Gastrocnemius medialis (tissue), 4 donors: ENCODE results near the gene CDH18. TPM values are rescaled to one million over a fixed set of nuclear protein-coding genes. Genes with fewer than 3 reads are reported as not detected.

Source experiments
- ATAC-seq, 2 donors: fragments of 150-250 bp; one replicate each; pipeline ENCODE4 v1.9.1; 2016
- DNase-seq, 2 donors: peaks; one replicate each; pipeline ENCODE4 v3.0.0-alpha.2; 2019
- H3K27ac ChIP-seq, 4 donors: fragments of 200-600 bp; sonication (generic); 1 replicate in 1 of 4; 2 replicates in 3 of 4; pipeline ENCODE4 v1.5.1; 2016 to 2018; ENCODE audit warnings: mild to moderate bottlenecking in 2 of 4, moderate library complexity in 1 of 4
- H3K27me3 ChIP-seq, 3 donors: fragments of 200-600 bp; sonication (generic) in 2 of 3; 1 replicate in 1 of 3; 2 replicates in 2 of 3; pipeline versions ENCODE4 v1.5.1 to v1.6.0; 2016 to 2019; ENCODE audit warnings: mild to moderate bottlenecking in 1 of 3, moderate library complexity in 1 of 3
- H3K36me3 ChIP-seq, 2 donors: fragments of 200-600 bp; sonication (generic) in 1 of 2; one replicate each; pipeline ENCODE4 v1.5.1; 2017 to 2018
- H3K4me1 ChIP-seq, 2 donors: fragments of 200-600 bp; sonication (generic) in 1 of 2; one replicate each; pipeline ENCODE4 v1.5.1; 2016 to 2017; ENCODE audit warnings: mild to moderate bottlenecking in 2 of 2
- H3K4me3 ChIP-seq, 4 donors: fragments of 200-600 bp; sonication (generic) in 3 of 4; 1 replicate in 1 of 4; 2 replicates in 3 of 4; pipeline ENCODE4 v1.5.1; 2016 to 2019; ENCODE audit warnings: mild to moderate bottlenecking in 2 of 4
- H3K9me3 ChIP-seq, 3 donors: fragments of 200-600 bp; sonication (generic) in 2 of 3; 1 replicate in 1 of 3; 2 replicates in 2 of 3; pipeline ENCODE4 v1.5.1; 2016 to 2019
- CTCF ChIP-seq, 5 experiments: fragments of 450-650 bp in 3 of 5; fragments of 200-600 bp in 2 of 5; sonication (generic) in 2 of 5; IDR thresholded peaks in 4 of 5; conservative IDR thresholded peaks in 1 of 5; 1 replicate in 4 of 5; 2 replicates in 1 of 5; pipeline ENCODE4 v1.5.1; 2016 to 2019; ENCODE audit warnings: antibody characterized with exemption in 5 of 5, mild to moderate bottlenecking in 3 of 5, moderate library complexity in 3 of 5
- POLR2A ChIP-seq, 2 donors: fragments of 450-650 bp; IDR thresholded peaks; one replicate each; pipeline ENCODE4 v1.6.1; 2017; ENCODE audit warnings: antibody characterized with exemption in 2 of 2, mild to moderate bottlenecking in 2 of 2, moderate library complexity in 2 of 2
- in situ Hi-C, 4 donors: fragments of 200-750 bp; cut with MboI; loops; one replicate each; pipeline versions ENCODE4 v1.15.0 to v1.8.0; 2017; ENCODE audit warnings: low sequenced_read_pairs in 4 of 4
- intact Hi-C: fragments of 100-400 bp; cut with DNase I; formaldehyde crosslinking; loops from one replicate; pipeline ENCODE4 v1.15.1; 2023; ENCODE audit warnings: low total_unique reads
- total RNA-seq, 4 donors: library from RNA; depleted of rRNA; stranded (reverse); fragments of >200 nt; gene quantifications; one replicate each; pipeline versions ENCODE4 v1.1.0 to v1.2.3, GENCODE V29; 2016

Gene CDH18
- total RNA-seq, 4 donors from 2014 or later, result not detected

DNA sequence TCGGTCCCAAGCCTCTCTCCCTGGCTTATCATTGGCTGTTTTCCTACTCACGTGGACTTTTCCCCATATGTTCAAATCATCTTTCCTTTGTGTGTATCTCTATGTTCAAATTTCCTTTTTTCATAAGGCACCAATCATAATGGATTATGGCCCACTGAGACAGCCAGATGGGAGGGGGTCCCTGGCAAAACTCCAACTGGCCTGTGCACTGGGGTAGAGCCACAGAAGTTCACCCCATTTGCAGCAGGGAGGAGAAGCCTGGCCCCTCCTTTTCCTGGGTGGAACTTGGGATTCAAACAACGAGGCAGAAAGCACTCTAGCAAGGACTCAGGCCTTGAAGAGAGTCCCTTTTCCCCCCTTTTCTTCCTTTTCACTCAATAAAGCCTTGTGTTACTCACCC, 362.4 kb downstream of the CDH18 start:
- DNase-seq (no peak), ATAC-seq (no peak)
- H3K27ac ChIP-seq, result no peak overlapping the region
- H3K9me3 ChIP-seq, result no peaks in the 10 kb centered on the region
- intact Hi-C loops, result no loop called here
- H3K36me3 ChIP-seq, result no peaks in the 10 kb centered on the region
- H3K4me1 ChIP-seq, result no peaks in the 10 kb centered on the region
- TF ChIP-seq POLR2A (IDR thresholded peaks at IDR 0.05) (no peak), CTCF (IDR thresholded peaks at IDR 0.05 in 4 of 5, conservative IDR thresholded peaks at IDR 0.05 in 1 of 5) (no peak)
- no peaks in the 10 kb centered on the region for H3K27me3 ChIP-seq
- in situ Hi-C loops, result no loop called here
- no peak overlapping the region for H3K4me3 ChIP-seq

DNA sequence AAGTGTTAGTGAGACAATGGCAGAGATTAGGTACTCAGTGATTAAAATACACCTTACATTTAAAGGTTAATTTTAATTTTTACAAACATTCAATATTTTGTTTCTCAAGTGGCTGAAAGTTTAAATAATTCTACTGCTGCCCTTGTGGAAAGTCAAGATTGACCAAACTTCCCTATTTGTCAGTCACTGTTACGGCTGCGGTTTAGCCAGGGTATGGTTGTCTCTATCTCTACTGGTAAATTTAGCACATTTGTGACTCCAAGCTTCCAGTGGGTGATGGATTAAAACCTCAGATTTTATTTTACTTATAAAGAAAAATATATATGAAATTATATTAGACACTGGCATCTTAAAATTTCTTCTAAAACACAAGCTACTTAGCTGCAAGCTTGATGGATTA, 368.4 kb downstream of the CDH18 start:
- DNase-seq (no peak), ATAC-seq (no peak)
- Histone ChIP-seq H3K27me3 (no peaks in the 10 kb centered on the region), H3K4me3 (no peak overlapping the region), H3K9me3 (no peaks in the 10 kb centered on the region), H3K36me3 (no peaks in the 10 kb centered on the region), H3K4me1 (no peaks in the 10 kb centered on the region), H3K27ac (no peak overlapping the region)
- in situ Hi-C loops (no loop called here), intact Hi-C loops (no loop called here)
- TF ChIP-seq POLR2A (IDR thresholded peaks at IDR 0.05) (no peak), CTCF (IDR thresholded peaks at IDR 0.05 in 4 of 5, conservative IDR thresholded peaks at IDR 0.05 in 1 of 5) (no peak)

- in situ Hi-C loops, result no loop called here
- H3K27me3 ChIP-seq, result no peaks in the 10 kb centered on the region
- no peak for TF ChIP-seq POLR2A (IDR thresholded peaks at IDR 0.05)
- TF ChIP-seq CTCF (IDR thresholded peaks at IDR 0.05 in 4 of 5, conservative IDR thresholded peaks at IDR 0.05 in 1 of 5), result no peak
- H3K36me3 ChIP-seq, result no peaks in the 10 kb centered on the region
- H3K4me3 ChIP-seq, result no peak overlapping the region
- no peaks in the 10 kb centered on the region for H3K9me3 ChIP-seq
- ATAC-seq (no peak), DNase-seq (no peak)
- no peaks in the 10 kb centered on the region for H3K4me1 ChIP-seq
- H3K27ac ChIP-seq, result no peak overlapping the region
- intact Hi-C loops, result no loop called here
These were observed 371.2 kb downstream of the CDH18 start for GRCh38 chr5:19616701-19617215.

- TF ChIP-seq CTCF (IDR thresholded peaks at IDR 0.05 in 4 of 5, conservative IDR thresholded peaks at IDR 0.05 in 1 of 5) (no peak), POLR2A (IDR thresholded peaks at IDR 0.05) (no peak)
- intact Hi-C loops (no loop called here), in situ Hi-C loops (no loop called here)
- no peaks in the 10 kb centered on the region for H3K27me3 ChIP-seq
- H3K9me3 ChIP-seq, result no peaks in the 10 kb centered on the region
- no peak for DNase-seq
- ATAC-seq, result no peak
- no peaks in the 10 kb centered on the region for H3K4me1 ChIP-seq
- H3K4me3 ChIP-seq, result no peak overlapping the region
- H3K27ac ChIP-seq, result no peak overlapping the region
- H3K36me3 ChIP-seq, result no peaks in the 10 kb centered on the region
These were observed 372.3 kb downstream of the CDH18 start for GRCh38 chr5:19615661-19616060.

DNA sequence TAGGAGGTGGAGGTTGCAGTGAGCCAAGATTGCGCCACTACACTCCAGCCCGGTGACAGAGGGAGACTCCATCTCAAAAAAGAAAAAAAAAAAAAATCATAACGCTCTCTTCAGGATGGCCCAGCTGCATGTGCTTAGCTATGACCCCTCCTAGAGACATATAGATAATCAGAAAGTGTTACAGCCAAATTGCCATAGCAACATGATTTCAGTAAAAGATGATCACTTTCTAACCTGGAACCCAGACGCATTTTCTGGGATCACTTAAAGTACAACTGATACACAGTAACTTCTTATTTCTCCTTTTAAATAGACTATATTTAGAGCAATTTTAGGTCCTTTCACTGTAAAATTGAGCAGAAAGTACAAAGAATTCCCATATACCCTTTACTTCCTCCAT, 372.9 kb downstream of the CDH18 start:
- H3K27ac ChIP-seq, result no peak overlapping the region
- ATAC-seq, result no peak
- intact Hi-C loops, result no loop called here
- H3K27me3 ChIP-seq, result no peaks in the 10 kb centered on the region
- in situ Hi-C loops, result no loop called here
- H3K9me3 ChIP-seq, result no peaks in the 10 kb centered on the region
- no peaks in the 10 kb centered on the region for H3K36me3 ChIP-seq
- DNase-seq, result no peak
- H3K4me3 ChIP-seq, result no peak overlapping the region
- TF ChIP-seq POLR2A (IDR thresholded peaks at IDR 0.05), result no peak
- TF ChIP-seq CTCF (IDR thresholded peaks at IDR 0.05 in 4 of 5, conservative IDR thresholded peaks at IDR 0.05 in 1 of 5), result no peak
- no peaks in the 10 kb centered on the region for H3K4me1 ChIP-seq
